HG03439 (cell line): ENCODE data around the gene TSPYL4.

Experiments used
- ATAC-seq: cut with Tn5 transposase; IDR thresholded peaks from one replicate; pipeline ENCODE4 v1.9.1; 2021; ENCODE audit warnings: mild to moderate bottlenecking, moderate library complexity; ENCODE audit not compliant: unreplicated experiment

TSPYL4 gene

DNA sequence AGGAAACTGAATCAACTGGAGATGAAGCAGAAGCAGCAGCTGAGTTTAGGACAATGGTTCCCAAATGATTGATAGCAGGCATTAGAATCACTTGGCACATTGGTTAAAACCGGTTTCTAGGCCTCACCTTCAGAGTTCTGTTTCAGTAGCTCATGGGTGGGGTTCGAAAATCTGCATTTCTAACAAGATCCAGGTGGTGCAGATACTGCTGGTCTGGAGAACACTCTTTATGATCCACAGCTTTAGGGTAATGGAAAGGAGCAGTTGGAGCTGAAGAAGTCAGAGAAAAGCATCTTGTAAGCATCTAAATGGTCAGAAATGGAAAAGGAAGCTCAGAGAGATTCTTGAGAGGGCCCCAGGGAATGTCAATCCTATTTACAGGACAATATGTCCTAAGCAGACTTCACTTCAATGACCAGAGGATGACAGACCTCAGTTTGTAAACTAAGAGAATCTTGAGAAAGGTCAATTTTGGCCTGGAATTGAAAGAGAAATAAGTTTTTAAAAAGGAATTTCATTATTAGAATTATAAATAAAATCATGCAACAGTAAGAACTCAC is 17.4 kb upstream of the TSPYL4 start:
- ATAC-seq: no peak

- ATAC-seq: no peak
These were observed 14.9 kb upstream of the TSPYL4 start for GRCh38 chr6:116268589-116269293.

GRCh38 chr6:116267836-116268588 is 14.1 kb upstream of the TSPYL4 start:
- no peak for ATAC-seq

DNA sequence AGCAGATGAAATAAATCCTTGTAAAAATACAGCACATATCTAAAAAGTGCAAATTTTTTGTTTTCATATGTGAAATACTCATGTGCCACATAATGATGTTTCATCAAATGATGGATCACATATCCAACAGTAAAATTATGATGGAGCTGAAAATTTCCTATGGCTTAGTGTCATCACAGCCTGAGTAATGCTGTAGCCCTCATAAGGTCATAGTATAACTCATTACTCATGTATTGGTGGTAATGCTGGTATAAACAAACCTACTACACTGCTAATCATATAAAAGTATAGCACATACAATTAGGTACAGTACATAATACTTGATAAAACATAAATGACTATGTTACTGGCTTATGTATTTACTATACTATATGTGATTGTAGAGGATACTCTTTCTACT is 12.9 kb upstream of the TSPYL4 start:
- ATAC-seq: no peak

DNA sequence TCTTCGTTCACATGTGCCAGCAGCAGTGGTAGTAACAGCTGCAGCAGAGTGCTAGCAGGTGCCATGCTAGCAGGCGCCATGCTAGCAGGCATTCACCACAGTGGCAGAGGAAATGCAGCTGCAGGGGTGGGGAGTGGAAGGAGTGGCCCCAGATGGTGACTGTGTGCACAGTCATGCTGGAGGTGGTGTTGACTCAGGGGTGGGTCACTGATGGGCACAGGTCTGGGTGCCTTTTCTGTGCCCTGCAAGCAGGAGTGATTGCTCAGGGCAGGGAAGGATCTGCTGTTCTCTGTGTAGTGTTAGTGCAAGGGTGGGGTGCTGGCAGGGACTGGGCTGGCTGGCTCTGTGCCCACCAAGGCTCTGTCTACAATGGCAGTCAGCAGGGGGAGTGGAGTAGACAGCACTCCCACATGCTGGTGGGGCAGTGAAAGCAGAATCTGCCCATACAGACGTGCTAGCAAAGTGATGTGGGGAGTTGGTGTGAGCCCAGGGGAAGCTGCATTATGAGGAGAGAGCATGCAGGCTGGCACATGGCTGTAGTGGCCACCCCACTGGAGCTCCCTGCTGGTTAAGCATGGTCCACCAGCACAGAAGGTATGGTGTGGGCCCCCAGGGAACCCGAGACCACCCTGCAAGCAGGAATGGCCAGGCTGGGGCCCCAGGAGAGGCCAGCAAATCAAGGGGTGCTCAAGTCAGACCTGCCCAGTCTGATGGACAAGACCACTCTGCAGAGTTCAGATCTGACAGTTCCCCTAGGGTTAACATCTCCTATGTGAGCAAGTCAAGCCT is 11.4 kb upstream of the TSPYL4 start:
- no peak for ATAC-seq

GRCh38 chr6:116263353-116263752 is 9.5 kb upstream of the TSPYL4 start:
- no peak for ATAC-seq

- ATAC-seq: no peak
These were observed 4.6 kb upstream of the TSPYL4 start for GRCh38 chr6:116258520-116258919.

DNA sequence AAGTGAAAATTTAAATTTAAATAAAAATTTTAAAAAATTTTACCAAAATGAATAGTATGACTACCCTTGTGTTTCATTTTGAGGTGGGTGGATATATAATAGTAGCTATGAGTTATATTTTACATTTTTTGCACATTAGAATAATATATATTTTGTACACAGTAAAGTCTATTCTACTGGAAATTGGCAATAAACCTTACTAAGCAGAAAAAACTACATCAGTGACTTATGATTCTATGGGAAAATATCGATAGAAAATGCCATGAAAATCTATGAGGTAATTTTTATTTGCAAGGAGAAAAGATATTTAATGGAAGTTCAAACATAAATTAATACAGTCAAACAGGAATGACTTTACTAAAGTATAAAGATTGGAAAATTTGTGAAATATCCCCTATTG is 2.8 kb upstream of the TSPYL4 start:
- ATAC-seq: no peak

DNA sequence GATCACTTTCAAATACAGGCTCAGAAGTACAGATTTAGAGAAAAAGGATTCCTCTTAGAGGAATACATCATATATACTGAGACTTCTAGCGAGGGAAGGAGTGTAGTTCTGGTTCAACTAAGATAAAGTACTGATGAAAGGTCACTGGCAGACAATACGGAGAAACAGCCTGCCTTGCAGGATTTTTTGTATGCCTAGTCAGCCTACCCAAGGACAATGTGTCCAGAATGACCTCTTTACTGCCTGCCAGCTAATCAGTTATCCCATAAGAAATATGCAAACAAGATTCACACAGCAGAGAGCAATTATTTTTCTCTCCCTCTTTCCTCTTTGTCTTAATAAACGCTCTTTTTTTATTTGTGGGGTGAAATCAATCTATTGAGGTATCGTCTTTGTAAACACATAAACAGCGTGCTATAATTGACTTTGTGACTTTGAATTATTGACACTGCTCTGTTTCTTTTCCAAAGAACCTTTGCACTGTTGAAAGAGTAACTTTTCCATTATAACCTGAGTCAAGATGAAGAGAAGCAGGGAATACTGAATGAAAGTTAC is 1.4 kb upstream of the TSPYL4 start:
- no peak for ATAC-seq

DNA sequence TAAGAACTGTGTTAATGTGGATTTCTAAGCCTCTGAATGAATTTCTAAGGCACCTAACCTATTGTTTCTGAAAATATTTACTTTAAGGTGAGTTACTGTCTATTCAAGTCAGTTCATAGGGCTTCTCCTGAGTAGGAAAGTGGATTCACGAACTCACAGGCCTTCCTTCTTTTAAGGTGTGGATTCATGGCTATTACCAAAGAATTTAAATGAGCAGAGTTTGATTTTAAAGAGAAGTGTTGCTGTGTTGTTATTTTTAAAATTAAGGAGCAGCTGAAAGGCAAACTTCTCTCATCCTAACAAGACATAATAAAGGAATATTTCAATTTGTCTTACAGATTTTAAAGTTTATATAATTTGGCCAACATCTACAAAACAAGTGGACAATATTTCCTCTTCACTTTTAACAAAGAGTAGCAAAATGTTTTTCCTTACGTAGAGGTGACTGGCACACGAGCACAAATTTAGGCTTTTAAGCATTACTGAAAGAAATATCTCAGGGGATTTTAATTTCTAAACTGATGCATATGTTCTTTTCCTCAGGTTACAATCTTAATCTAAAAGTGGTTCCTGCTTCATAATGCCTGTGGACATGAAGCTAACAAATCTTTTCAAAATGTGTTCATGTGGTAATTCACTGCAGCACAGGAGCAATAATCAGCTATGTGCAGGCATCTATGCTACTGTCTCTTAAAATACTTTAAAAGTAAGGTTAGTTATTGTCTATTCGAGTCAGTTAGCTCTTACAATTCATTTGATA is 602 bp upstream of the TSPYL4 start:
- peak; percentile 35 for ATAC-seq

GRCh38 chr6:116253188-116253504 is 729 bp downstream of the TSPYL4 start:
- ATAC-seq: no peak

DNA sequence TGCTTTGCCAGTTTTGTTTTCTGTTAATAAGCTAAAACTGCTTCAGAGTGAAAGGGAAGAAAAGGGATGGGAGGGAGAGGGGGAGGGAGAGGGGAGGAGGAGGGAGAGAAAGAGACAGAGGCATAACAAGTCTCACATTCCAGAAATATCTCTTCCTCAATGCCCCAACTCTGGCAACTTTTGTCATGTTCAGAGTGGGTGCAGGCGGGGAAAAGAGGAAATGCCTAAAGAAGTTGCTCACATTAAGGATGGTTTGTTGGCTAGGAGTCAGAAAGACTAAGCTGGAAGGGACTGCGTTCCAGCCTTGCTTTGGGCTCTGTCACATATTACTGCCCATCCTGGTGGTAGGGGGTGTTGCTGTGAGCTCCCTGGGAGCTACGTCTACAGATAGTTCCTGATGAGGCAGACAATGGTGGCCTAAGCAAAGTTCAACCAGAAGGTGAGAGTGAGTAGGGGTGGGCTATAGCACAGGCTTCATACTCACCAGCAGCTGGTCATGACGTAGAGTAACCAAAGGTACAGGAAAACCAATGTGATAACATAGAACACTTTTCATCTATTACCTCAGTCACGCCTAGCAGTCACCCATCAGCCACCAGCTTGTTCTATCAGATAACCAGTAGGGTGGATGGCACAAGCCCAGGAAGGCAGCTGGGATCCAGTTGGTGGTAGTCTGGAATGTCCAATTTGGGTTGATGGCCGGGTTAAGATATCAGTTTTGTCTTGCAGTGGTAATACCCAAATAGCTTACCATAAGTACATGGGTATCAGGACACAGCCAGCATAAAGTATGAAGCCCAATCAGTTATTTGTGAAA is 2.1 kb downstream of the TSPYL4 start:
- ATAC-seq: no peak

- ATAC-seq: no peak
These were observed 5.3 kb downstream of the TSPYL4 start for GRCh38 chr6:116248577-116248976.

DNA sequence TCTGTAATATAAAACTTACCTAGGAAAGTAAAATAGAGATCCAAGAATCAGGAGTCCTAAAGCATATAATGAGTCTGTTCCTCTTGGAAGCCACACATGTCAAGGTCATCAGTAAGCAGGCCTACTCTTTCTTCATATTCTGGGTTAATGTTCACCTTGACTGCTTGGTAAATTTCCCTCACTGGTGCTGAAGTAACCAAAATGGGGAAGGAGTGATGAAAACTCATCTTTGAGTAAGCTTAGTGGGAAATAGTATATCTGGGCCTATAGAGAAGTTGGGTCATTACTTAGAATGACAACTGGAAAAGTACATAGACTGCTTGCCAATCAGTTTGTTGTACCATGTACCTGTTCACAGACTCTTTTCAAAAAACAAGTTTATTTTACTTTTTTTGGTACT is 6.6 kb downstream of the TSPYL4 start:
- no peak for ATAC-seq

GRCh38 chr6:116246089-116246488 is 7.8 kb downstream of the TSPYL4 start:
- no peak for ATAC-seq

GRCh38 chr6:116244284-116244683 is 9.6 kb downstream of the TSPYL4 start:
- no peak for ATAC-seq

DNA sequence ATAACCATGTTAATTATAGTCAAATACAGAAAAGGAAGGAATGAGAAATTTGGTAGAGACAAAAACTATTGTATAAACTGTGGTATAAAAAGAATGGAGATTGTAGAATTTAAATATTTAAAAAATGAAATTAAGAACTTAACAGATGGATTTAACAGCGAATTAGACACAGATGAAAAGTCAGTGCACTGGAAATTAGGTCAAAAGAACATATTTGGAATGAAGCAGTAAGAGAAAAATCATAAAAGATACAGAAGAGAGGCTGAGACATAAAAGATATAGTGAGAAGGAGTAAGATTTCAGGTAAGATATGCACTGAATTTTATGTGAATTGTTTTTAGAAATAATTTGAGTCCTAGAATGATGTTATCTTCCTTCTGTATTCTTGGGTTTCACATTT is 14.0 kb downstream of the TSPYL4 start:
- ATAC-seq: no peak

DNA sequence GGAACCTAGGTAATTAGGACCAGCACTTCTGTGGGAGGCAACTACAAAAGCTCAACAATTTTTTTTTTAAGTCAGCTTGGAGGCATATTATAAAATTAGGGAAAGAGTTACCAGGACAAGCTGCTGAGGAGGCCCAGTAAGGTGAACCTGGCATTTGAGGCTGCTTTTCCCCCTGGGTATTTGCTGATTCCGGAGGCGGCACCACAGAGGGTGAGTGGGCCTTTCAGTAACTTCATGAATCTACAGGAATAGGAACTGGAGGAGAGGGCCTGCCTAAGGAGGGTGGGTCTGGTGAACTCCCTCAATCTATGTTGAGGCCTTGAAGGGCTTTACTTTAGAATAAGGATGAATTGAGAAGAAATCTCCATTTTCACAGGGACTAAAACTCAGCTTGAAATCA is 14.6 kb downstream of the TSPYL4 start:
- ATAC-seq: no peak

DNA sequence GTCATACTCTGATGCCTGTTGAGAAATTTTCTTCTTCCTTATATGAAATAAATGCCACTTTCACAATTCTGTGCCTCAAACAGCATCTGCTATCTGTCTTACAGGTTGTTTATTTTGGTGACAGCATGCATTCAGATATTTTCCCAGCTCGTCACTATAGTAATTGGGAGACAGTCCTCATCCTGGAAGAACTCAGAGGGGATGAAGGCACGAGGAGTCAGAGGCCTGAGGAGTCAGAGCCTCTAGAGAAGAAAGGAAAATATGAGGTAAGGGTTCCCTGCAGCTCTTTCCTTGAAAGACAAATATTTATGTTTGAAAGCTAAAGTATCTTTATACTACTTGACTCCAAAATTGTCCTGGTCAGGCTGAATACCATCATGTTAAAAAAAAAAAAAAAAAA is 15.8 kb downstream of the TSPYL4 start:
- ATAC-seq: no peak

DNA sequence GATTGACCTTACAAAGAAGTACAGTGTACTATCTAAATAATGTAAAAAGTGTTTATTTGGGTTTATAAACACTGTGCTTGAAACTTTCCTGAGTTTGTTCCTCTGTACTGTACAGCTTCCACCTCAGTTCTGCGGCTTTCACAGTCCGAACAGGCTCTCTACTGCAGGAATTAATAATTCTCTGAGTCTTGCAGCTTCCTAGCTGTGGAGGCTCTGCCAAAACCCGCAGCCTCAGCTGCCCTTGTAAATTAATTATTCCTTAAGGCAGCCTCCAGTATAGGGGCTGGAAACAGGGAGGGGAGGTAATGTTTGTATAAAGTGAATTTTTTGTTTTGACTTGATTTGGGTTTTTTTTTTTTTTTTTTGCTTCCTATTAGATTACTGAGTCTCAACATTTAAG is 19.2 kb downstream of the TSPYL4 start:
- ATAC-seq: no peak
